Measurements from ENCODE around the gene MMP21. TPM values are rescaled to one million over a fixed set of nuclear protein-coding genes. Genes with fewer than 3 reads are reported as not detected.

Gene MMP21
- total and polyA plus RNA-seq, 3 donors from 2014 or later: 0.31 to 0.43 TPM; not detected in 1

DNA sequence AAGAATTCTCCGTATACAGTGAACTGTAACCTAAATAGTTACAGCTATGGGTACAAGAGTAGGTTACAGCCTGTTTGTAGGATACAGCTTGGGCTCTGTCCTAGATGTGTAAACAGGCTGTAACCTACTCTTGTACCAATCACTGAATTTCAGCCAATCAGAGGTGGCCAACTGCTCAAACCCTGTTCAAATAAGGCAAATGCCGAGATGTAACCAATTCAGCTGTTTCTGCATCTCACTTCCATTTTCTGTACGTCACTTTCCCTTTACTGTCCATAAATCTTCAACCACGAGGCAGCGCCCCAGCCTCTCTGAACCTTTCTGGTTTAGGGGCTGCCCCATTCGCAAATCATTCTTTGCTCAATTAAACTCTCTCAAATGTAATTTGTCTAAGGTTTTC lies 8.3 kb upstream of the MMP21 start:
- no peak for DNase-seq
- H3K27me3 ChIP-seq: no peaks in the 10 kb centered on the region
- no peak overlapping the region for H3K27ac ChIP-seq
- no peaks in the 10 kb centered on the region for H3K9me3 ChIP-seq
- TF ChIP-seq POLR2A (IDR thresholded peaks at IDR 0.05): no peak
- TF ChIP-seq, protein P1, sequence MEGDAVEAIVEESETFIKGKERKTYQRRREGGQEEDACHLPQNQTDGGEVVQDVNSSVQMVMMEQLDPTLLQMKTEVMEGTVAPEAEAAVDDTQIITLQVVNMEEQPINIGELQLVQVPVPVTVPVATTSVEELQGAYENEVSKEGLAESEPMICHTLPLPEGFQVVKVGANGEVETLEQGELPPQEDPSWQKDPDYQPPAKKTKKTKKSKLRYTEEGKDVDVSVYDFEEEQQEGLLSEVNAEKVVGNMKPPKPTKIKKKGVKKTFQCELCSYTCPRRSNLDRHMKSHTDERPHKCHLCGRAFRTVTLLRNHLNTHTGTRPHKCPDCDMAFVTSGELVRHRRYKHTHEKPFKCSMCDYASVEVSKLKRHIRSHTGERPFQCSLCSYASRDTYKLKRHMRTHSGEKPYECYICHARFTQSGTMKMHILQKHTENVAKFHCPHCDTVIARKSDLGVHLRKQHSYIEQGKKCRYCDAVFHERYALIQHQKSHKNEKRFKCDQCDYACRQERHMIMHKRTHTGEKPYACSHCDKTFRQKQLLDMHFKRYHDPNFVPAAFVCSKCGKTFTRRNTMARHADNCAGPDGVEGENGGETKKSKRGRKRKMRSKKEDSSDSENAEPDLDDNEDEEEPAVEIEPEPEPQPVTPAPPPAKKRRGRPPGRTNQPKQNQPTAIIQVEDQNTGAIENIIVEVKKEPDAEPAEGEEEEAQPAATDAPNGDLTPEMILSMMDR (IDR thresholded peaks at IDR 0.05): no peak
- intact Hi-C loops (cut with DNase I; ENCODE audit: low total_unique reads): no loop called here
- WGBS, 2 donors: 70 to 86% methylated on average over 6 of the region's 6 CpGs
- H3K4me3 ChIP-seq: no peak overlapping the region
- no peaks in the 10 kb centered on the region for H3K36me3 ChIP-seq (ENCODE audit: low read depth, missing control alignments)
- no peaks in the 10 kb centered on the region for H3K4me1 ChIP-seq

DNA sequence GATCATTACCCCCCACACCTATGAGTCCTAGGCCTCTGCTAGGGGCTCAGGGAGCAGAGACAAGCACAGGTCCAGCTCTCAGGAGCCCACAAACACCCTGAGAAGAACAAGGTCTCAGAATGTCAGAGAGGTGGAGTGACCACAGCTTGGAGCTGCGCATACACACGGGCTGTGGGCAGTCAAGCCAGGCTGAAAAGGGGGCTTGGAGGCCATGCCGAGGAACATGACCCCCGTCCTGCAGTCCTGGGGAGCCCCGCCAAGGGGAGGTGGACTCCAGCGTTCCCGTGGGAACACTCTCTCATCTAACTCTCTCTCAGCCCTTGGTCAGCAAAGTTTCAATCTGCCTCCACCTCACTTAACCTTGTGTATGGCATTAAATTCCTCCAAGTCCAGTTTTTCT lies 7.8 kb upstream of the MMP21 start:
- intact Hi-C loops (cut with DNase I; ENCODE audit: low total_unique reads): no loop called here
- TF ChIP-seq, protein P1 (IDR thresholded peaks at IDR 0.05): no peak
- TF ChIP-seq POLR2A (IDR thresholded peaks at IDR 0.05): no peak
- no peak for DNase-seq
- 88 to 94% methylated on average over 5 to 7 of the region's 7 CpGs for WGBS, 2 donors
- Histone ChIP-seq H3K4me3 (no peak overlapping the region), H3K9me3 (no peaks in the 10 kb centered on the region), H3K4me1 (no peaks in the 10 kb centered on the region), H3K27ac (no peak overlapping the region), H3K27me3 (no peaks in the 10 kb centered on the region), H3K36me3 (ENCODE audit: low read depth, missing control alignments) (no peaks in the 10 kb centered on the region)

DNA sequence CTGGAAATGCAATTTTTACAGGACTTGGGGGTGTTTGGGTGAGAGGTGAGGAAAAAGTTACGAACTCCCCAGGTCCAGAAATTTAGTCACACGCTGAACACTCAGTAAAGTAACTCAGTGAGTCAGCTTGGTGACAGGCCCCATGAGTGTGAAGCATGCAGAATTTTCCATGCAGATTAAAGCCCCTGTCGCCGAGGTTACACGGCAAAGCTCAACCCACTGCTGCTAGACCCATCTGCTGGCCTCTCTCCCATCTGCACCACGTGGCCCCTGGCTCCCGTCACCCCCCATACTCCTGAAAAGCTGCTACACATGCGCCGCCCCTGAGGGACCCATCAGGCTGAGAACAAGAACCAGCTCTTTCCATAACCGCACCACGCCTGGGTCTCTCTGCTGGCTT lies 7.0 kb upstream of the MMP21 start:
- H3K4me1 ChIP-seq: no peaks in the 10 kb centered on the region
- H3K27me3 ChIP-seq: no peaks in the 10 kb centered on the region
- 91 to 93% methylated on average over 10 to 11 of the region's 11 CpGs for WGBS, 2 donors
- H3K4me3 ChIP-seq: no peak overlapping the region
- H3K27ac ChIP-seq: no peak overlapping the region
- TF ChIP-seq, protein P1 (IDR thresholded peaks at IDR 0.05): no peak
- no peak for TF ChIP-seq POLR2A (IDR thresholded peaks at IDR 0.05)
- DNase-seq: no peak
- intact Hi-C loops (cut with DNase I; ENCODE audit: low total_unique reads): no loop called here
- no peaks in the 10 kb centered on the region for H3K9me3 ChIP-seq
- H3K36me3 ChIP-seq (ENCODE audit: low read depth, missing control alignments): no peaks in the 10 kb centered on the region

DNA sequence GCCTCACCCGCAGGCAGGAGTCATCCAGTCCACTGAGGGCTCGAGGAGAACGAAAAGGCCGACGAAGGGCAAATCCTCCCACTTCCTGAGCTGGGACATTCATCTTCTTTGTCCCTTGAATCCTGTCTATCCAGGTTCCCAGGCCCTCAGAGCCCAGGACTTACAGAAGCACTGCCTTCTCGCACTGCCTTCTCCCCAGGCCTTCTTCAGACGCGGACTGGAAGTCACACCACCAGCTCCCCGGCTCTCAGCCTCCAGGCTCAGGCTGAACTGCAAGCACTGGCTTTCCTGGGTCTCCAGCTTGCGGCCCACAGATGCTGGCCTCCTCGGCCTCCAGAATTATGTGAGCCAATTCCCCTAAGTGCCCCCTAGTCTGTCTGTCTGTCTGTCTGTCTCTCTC lies 6.4 kb upstream of the MMP21 start:
- H3K27me3 ChIP-seq: no peaks in the 10 kb centered on the region
- no peak for DNase-seq
- WGBS, 2 donors: 82 to 88% methylated on average over 11 of the region's 11 CpGs

DNA sequence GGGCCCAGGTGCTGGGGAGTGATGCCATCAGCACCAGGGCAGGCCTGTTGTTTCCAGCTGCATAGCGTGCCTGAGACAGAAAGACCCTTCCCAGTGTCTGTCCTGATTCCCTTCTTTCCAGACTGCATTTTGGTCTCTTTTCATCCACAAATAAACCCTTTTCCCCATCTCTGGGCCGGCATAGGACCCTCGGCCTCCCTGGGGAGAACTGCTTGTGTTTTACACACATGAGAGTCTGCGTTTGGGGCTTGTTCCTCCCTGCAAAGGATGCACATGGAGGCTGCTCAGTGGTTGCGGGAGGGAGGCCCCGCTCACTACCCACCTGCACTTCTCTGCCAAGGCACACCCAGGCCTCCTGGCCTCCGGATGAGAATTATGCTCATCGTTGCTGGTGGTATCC lies 5.8 kb upstream of the MMP21 start:
- intact Hi-C loops (cut with DNase I; ENCODE audit: low total_unique reads): no loop called here
- TF ChIP-seq, protein P1 (IDR thresholded peaks at IDR 0.05): no peak
- no peak for TF ChIP-seq POLR2A (IDR thresholded peaks at IDR 0.05)
- 93 to 98% methylated on average over 6 to 8 of the region's 8 CpGs for WGBS, 2 donors

More for the DNA sequence above, 6.4 kb upstream of the MMP21 start:
- TF ChIP-seq, protein P1 (IDR thresholded peaks at IDR 0.05): no peak
- no peak for TF ChIP-seq POLR2A (IDR thresholded peaks at IDR 0.05)
- Histone ChIP-seq H3K36me3 (ENCODE audit: low read depth, missing control alignments) (no peaks in the 10 kb centered on the region), H3K27ac (no peak overlapping the region), H3K9me3 (no peaks in the 10 kb centered on the region), H3K4me3 (no peak overlapping the region), H3K4me1 (no peaks in the 10 kb centered on the region)
- intact Hi-C loops (cut with DNase I; ENCODE audit: low total_unique reads): no loop called here

More for the DNA sequence above, 5.8 kb upstream of the MMP21 start:
- DNase-seq: no peak
- H3K27me3 ChIP-seq: no peaks in the 10 kb centered on the region
- H3K27ac ChIP-seq: no peak overlapping the region
- H3K36me3 ChIP-seq (ENCODE audit: low read depth, missing control alignments): no peaks in the 10 kb centered on the region
- no peak overlapping the region for H3K4me3 ChIP-seq
- no peaks in the 10 kb centered on the region for H3K4me1 ChIP-seq
- H3K9me3 ChIP-seq: no peaks in the 10 kb centered on the region
